ENCODE results near the gene CCNG1. TPM values are rescaled to one million over a fixed set of nuclear protein-coding genes. Genes with fewer than 3 reads are reported as not detected.
"Not testable (repeated sequence)": the region's sequence is repeated elsewhere in the genome, so short reads cannot be mapped to it uniquely, and the experiment has no call there.

CCNG1 gene
- total RNA-seq (100 to 1,000 TPM in 3 of 4 donors, 10 to 100 TPM in 1; 91.2 to 120 (median 109) TPM), polyA plus RNA-seq (100 to 1,000 TPM in 2 of 3 donors, 10 to 100 TPM in 1; 74.0 to 145 (median 132) TPM)
- long read RNA-seq, donor 1, transcript CCNG1-202 (8 exons, 2,366 nt): minor isoform, 55 of 189 reads
- long read RNA-seq, donor 1, transcript CCNG1-201 (7 exons, 2,458 nt): major isoform, 120 of 189 reads
- long read RNA-seq, donor 1, partial matches to known transcripts: 2 of 189 reads
- long read RNA-seq, donor 1, other reads (novel, unspliced or antisense): 12 of 189 reads
- long read RNA-seq, donor 2, transcript CCNG1-202 (8 exons, 2,366 nt): minor isoform, 93 of 323 reads
- long read RNA-seq, donor 2, transcript CCNG1-201 (7 exons, 2,458 nt): major isoform, 194 of 323 reads
- long read RNA-seq, donor 2, partial matches to known transcripts: 7 of 323 reads
- long read RNA-seq, donor 2, other reads (novel, unspliced or antisense): 26 of 323 reads

GRCh38 chr5:163437309-163438182 lies at the start of gene CCNG1:
CCNG1 (plus strand) TSS chr5:163437595; CDS start chr5:163439257, 1,662 bp downstream.
- WGBS, 3 donors: 0 to 1% (median 0%) methylated on average over 47 to 51 of the region's 51 CpGs
- intact Hi-C loops (cut with DNase I): loop anchor here in 1 of 2 donors (1.0 kb wide), 1 partner anchor 67 kb away; no protein-coding TSS in a partner anchor
- H3K36me3 ChIP-seq (ENCODE audit: insufficient read depth in 1 of 2, low read depth in 1 of 2): peaks cover 4 to 29% of the 10 kb centered on the region in 2 donors
- peak within 1 kb of the TSS; percentile 96 for H3K27ac ChIP-seq
- peaks cover 38% of the 10 kb centered on the region for H3K4me1 ChIP-seq
- no peaks in the 10 kb centered on the region for H3K27me3 ChIP-seq (ENCODE audit: insufficient read depth in 3 of 3, low read length in 2 of 3)
- DNase-seq: peak; percentile 91 to 95
- peak within 1 kb of the TSS; percentile 94 for H3K4me3 ChIP-seq
- H3K9me3 ChIP-seq: no peaks in the 10 kb centered on the region
- peak; percentile 85 to 94 (median 87) for ATAC-seq
- TF ChIP-seq CTCF (IDR thresholded peaks at IDR 0.05): no peak

GRCh38 chr5:163395792-163396191 lies 41.6 kb upstream of the CCNG1 start:
- Histone ChIP-seq H3K27me3 (ENCODE audit: insufficient read depth in 3 of 3, low read length in 2 of 3) (no peaks in the 10 kb centered on the region), H3K36me3 (ENCODE audit: insufficient read depth in 1 of 2, low read depth in 1 of 2) (no peaks in the 10 kb centered on the region), H3K9me3 (peaks cover 14% of the 10 kb centered on the region), H3K27ac (no peak overlapping the region), H3K4me1 (no peaks in the 10 kb centered on the region), H3K4me3 (no peak overlapping the region)
- DNase-seq: no peak
- TF ChIP-seq CTCF (IDR thresholded peaks at IDR 0.05): no peak
- no peak for ATAC-seq
- WGBS, 3 donors: 90 to 97% (median 92%) methylated on average over 2 of the region's 2 CpGs
- intact Hi-C loops (cut with DNase I): no loop called here

- ATAC-seq; intact Hi-C loops (cut with DNase I); H3K4me3 ChIP-seq; DNase-seq; H3K27me3 ChIP-seq (ENCODE audit: insufficient read depth in 3 of 3, low read length in 2 of 3); H3K27ac ChIP-seq; H3K36me3 ChIP-seq (ENCODE audit: insufficient read depth in 1 of 2, low read depth in 1 of 2); H3K4me1 ChIP-seq: not testable (repeated sequence)
- H3K9me3 ChIP-seq: peaks cover 11% of the 10 kb centered on the region
- 82 to 85% (median 85%) methylated on average over 9 of the region's 9 CpGs for WGBS, 3 donors
These were observed 40.5 kb upstream of the CCNG1 start for GRCh38 chr5:163396818-163397340.

- H3K27me3 ChIP-seq (ENCODE audit: insufficient read depth in 3 of 3, low read length in 2 of 3): no peaks in the 10 kb centered on the region
- intact Hi-C loops (cut with DNase I): no loop called here
- H3K27ac ChIP-seq: no peak overlapping the region
- no peak for ATAC-seq
- no peak for TF ChIP-seq CTCF (IDR thresholded peaks at IDR 0.05)
- DNase-seq: no peak
- H3K36me3 ChIP-seq (ENCODE audit: insufficient read depth in 1 of 2, low read depth in 1 of 2): no peaks in the 10 kb centered on the region
- peaks cover 11% of the 10 kb centered on the region for H3K9me3 ChIP-seq
- H3K4me3 ChIP-seq: no peak overlapping the region
- H3K4me1 ChIP-seq: no peaks in the 10 kb centered on the region
These were observed 40.0 kb upstream of the CCNG1 start for GRCh38 chr5:163397354-163397753.

GRCh38 chr5:163399923-163400322 lies 37.5 kb upstream of the CCNG1 start:
- no peaks in the 10 kb centered on the region for H3K36me3 ChIP-seq (ENCODE audit: insufficient read depth in 1 of 2, low read depth in 1 of 2)
- TF ChIP-seq CTCF (IDR thresholded peaks at IDR 0.05): no peak
- 71 to 81% (median 71%) methylated on average over 4 of the region's 4 CpGs for WGBS, 3 donors
- no peak overlapping the region for H3K27ac ChIP-seq
- no peak overlapping the region for H3K4me3 ChIP-seq
- H3K9me3 ChIP-seq: no peaks in the 10 kb centered on the region
- H3K27me3 ChIP-seq (ENCODE audit: insufficient read depth in 3 of 3, low read length in 2 of 3): no peaks in the 10 kb centered on the region
- intact Hi-C loops (cut with DNase I): no loop called here
- H3K4me1 ChIP-seq: no peaks in the 10 kb centered on the region
- ATAC-seq (no peak), DNase-seq (no peak)

Data from psoas muscle (tissue), 8 donors.